Activated CD4-positive, alpha-beta memory T cell treated with anti-CD3 and anti-CD28 coated beads for 36 hours (primary cell): ENCODE data around the gene LSM14A. TPM values are rescaled to one million over a fixed set of nuclear protein-coding genes. Genes with fewer than 3 reads are reported as not detected.
"Not testable (repeated sequence)": the region's sequence is repeated elsewhere in the genome, so short reads cannot be mapped to it uniquely, and the experiment has no call there.

Experiments used
- CTCF ChIA-PET: fragments of 350-600 bp; sonication (Branson Sonifier 250); formaldehyde crosslinking; loops from one replicate; lab custom pipeline; 2021; ENCODE audit warnings: antibody characterized with exemption, inconsistent platforms; lab: Charles Lee
- POLR2A ChIA-PET: fragments of 350-600 bp; sonication (Branson Sonifier 250); formaldehyde crosslinking; loops from one replicate; lab custom pipeline; 2021; ENCODE audit warnings: antibody characterized with exemption; lab: Charles Lee
- DNase-seq: peaks from one replicate; pipeline ENCODE4 v3.0.0-alpha.2; 2020
- H3K27ac Mint-ChIP-seq: one replicate; pipeline ENCODE4 v1.8.0; 2021; ENCODE audit warnings: mixed read lengths
- H3K27me3 Mint-ChIP-seq: one replicate; pipeline ENCODE4 v1.8.0; 2021; ENCODE audit warnings: mixed read lengths
- H3K36me3 Mint-ChIP-seq: one replicate; pipeline ENCODE4 v1.8.0; 2021; ENCODE audit warnings: mixed read lengths
- H3K4me1 Mint-ChIP-seq: one replicate; pipeline ENCODE4 v1.8.0; 2021; ENCODE audit warnings: low read depth, mixed read lengths
- H3K4me3 Mint-ChIP-seq: one replicate; pipeline ENCODE4 v1.8.0; 2021; ENCODE audit warnings: mild to moderate bottlenecking, mixed read lengths
- H3K9me3 Mint-ChIP-seq: one replicate; pipeline ENCODE4 v1.8.0; 2021; ENCODE audit warnings: mixed read lengths
- intact Hi-C: fragments of 100-400 bp; cut with micrococcal nuclease; formaldehyde crosslinking; loops from one replicate; pipeline ENCODE4 v1.15.1; 2023
- total RNA-seq, 2 experiments: library from RNA; stranded (reverse); gene quantifications; one replicate each; pipeline ENCODE4 v1.2.3, GENCODE V29; 2021

Gene LSM14A
- total RNA-seq = 100 to 1,000 TPM in 1 of 2 experiments, 10 to 100 TPM in 1; 90.0 to 106 TPM

DNA sequence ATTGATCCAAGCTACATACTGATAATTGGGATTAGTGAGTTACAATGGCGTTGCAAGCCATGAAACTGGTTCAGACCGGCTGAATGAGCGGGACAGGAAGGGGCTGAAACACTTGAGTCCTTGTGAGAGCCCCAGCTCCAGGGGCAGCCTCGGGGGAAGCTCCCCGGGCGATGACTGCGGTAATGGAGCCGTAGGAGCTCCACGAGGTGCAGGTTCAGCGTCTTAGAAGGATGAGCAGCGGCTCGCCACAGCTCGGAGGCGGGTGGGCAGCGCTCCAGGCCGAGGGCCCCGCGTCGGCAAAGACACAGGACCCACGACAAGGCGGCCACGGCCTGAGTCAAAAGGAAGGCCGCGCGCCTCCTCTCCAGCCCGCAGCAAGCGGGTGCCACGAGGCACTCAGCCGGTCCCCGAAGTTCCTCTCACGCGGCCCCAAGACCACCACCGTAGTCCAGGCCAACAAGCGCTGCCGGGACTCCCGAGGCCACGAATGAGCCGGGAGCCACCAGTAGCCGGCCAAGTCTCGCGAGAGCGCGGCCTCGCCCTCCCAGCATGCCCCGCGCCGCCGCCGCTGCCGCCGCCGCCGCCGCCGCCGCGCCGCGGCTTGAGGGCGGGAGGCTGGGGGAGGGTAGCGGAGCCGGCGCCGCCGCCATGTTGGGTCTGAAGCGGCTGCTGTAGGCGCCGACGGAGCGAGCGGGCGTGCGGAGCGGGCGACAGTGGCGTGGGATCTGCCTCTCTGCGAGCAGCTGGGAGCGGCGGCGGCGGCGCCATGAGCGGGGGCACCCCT is at the start of gene LSM14A:
LSM14A (plus strand) TSS at position 628 of the 784 bp plus-strand sequence; CDS start at position 767, 139 bp downstream.
- peaks cover 36% of the 10 kb centered on the region for H3K4me1 Mint-ChIP-seq
- peaks cover 13% of the 10 kb centered on the region for H3K36me3 Mint-ChIP-seq
- ChIA-PET POLR2A (interaction anchor here (0.8 to 2.4 kb wide), 7 partner anchors 8 to 98 kb away, joined by 3 to 12 read pairs (median 5); no protein-coding TSS in a partner anchor), CTCF (interaction anchor here (0.6 to 3.0 kb wide), 5 partner anchors 20 to 1047 kb away, joined by 3 to 9 read pairs (median 3); no protein-coding TSS in a partner anchor)
- DNase-seq = peak; percentile 93
- H3K27me3 Mint-ChIP-seq = no peaks in the 10 kb centered on the region
- intact Hi-C loops = loop anchor here (1.0 to 5.0 kb wide), 6 partner anchors 38 to 995 kb away; no protein-coding TSS in a partner anchor
- H3K4me3 Mint-ChIP-seq = peak within 1 kb of the TSS; percentile 92
- H3K27ac Mint-ChIP-seq = peak within 1 kb of the TSS; percentile 99
- no peaks in the 10 kb centered on the region for H3K9me3 Mint-ChIP-seq

GRCh38 chr19:34124828-34125227 is 47.5 kb upstream of the LSM14A start:
- intact Hi-C loops = loop anchor here (5.0 kb wide), 1 partner anchor 92 kb away; no protein-coding TSS in a partner anchor
- Mint-ChIP-seq H3K4me1 (peaks cover 2% of the 10 kb centered on the region), H3K9me3 (no peaks in the 10 kb centered on the region), H3K27ac (no peak overlapping the region), H3K27me3 (peaks cover 2% of the 10 kb centered on the region), H3K4me3 (no peak overlapping the region), H3K36me3 (no peaks in the 10 kb centered on the region)
- ChIA-PET CTCF (interaction anchor here (1.4 to 7.2 kb wide), 2 partner anchors 21 to 83 kb away, joined by 3 to 81 read pairs; no protein-coding TSS in a partner anchor), POLR2A (no interaction called here)
- DNase-seq = no peak

DNA sequence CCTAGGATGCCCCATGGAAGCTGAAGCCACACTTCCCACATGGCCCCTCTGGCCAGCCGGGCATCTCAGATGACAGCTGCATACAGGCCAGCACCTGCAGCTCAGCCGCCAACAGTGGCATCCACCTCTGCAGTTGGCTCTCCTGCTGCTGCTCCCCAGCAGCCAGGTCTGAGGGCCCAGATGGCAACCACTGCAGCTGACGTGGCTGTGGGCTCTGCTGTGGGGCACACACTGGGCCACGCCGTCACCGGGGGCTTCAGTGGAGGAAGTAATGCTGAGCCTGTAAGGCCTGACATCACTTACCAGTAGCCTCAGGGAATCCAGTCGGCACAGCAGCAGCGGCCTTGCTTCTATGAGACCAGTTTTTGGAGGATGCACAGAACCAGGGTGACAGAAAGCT is 45.3 kb upstream of the LSM14A start:
- intact Hi-C loops = no loop called here
- POLR2A ChIA-PET = no interaction called here
- no peaks in the 10 kb centered on the region for H3K36me3 Mint-ChIP-seq
- H3K9me3 Mint-ChIP-seq = no peaks in the 10 kb centered on the region
- no peaks in the 10 kb centered on the region for H3K27me3 Mint-ChIP-seq
- CTCF ChIA-PET = interaction anchor here (0.6 to 1.8 kb wide), 5 partner anchors 7 to 84 kb away, joined by 3 to 6 read pairs (median 3); no protein-coding TSS in a partner anchor
- H3K4me3 Mint-ChIP-seq = no peak overlapping the region
- no peak overlapping the region for H3K27ac Mint-ChIP-seq
- DNase-seq = no peak
- no peaks in the 10 kb centered on the region for H3K4me1 Mint-ChIP-seq

DNA sequence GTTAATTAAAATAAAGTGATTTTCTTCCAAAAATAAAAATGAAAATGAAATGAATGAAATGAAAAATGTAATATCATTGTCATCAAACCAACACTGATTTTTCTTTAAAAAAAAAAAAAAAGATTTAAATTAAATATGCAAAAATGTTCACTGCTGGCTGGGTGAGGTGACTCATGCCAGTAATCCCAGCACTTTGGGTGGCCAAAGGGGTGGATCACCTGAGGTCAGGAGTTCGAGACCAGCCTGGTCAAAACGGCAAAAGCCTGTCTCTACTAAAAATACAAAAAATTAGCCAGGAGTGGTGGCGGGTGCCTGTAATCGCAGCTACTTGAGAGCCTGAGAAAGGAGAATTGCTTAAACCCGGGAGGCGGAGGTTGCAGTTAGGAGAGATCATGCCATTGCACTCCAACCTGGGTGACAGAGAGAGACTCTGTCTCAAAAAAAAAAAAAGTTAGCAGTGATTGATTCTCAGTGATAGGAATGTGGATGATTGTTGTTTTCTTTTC is 44.6 kb upstream of the LSM14A start:
- Mint-ChIP-seq H3K27me3 (no peaks in the 10 kb centered on the region), H3K36me3 (no peaks in the 10 kb centered on the region), H3K4me1 (no peaks in the 10 kb centered on the region), H3K9me3 (no peaks in the 10 kb centered on the region), H3K4me3 (no peak overlapping the region), H3K27ac (no peak overlapping the region)
- DNase-seq = no peak
- CTCF ChIA-PET = interaction anchor here (0.8 to 1.8 kb wide), 4 partner anchors 8 to 85 kb away, joined by 3 to 6 read pairs (median 4); no protein-coding TSS in a partner anchor
- intact Hi-C loops = no loop called here
- POLR2A ChIA-PET = no interaction called here

DNA sequence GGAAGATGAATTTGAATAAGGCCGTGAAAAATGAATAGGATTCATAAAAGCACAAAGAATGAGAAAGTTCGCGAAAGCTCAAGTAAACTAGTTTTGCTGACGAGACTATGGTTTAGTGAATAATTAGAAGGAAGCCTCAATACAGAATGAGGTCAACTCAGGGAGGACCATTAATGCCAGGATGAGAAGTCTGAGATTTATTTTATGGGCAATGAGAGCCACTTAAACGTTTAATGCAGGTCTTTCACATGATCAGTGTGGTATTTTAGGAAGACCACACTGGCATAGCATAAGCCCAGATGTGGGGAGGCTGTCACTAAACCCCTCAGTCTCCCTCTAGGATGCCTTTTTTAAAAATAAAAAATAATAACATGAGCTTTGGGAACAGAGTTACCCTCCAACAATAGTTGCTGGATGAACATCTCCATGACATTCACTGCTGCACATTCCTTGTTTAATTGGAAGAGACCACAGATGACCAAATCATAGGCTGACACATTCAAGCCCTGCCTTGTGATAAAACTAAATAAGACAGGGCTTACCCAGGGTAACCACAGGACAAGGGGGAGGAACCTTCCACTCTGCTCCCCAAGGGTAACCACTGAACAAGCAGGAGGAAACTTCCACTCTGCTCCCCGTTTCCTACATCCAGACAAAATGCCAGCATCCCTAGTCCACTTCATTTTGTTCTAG is 43.6 kb upstream of the LSM14A start:
- Mint-ChIP-seq H3K4me1 (no peaks in the 10 kb centered on the region), H3K27ac (no peak overlapping the region), H3K4me3 (no peak overlapping the region), H3K27me3 (no peaks in the 10 kb centered on the region), H3K9me3 (no peaks in the 10 kb centered on the region), H3K36me3 (no peaks in the 10 kb centered on the region)
- ChIA-PET CTCF (no interaction called here), POLR2A (no interaction called here)
- no peak for DNase-seq
- intact Hi-C loops = no loop called here

DNA sequence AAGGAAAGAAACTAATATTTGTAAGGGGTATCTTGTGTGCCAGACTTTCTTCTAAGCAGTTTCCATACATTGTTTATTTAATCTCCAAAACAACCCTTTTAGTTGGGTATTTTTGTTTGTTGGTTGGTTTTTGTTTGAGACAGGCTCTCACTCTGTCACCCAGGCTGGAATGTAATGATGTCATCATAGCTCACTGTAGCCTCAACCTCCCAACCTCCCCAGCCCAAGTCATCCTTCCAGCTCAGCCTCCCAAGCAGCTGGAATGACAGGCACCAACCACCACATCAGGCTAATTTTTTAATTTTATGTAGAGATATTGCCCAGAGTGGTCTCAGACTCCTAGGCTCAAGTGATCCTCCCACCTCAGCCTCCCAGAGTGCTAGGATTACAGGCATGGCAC is 41.2 kb upstream of the LSM14A start:
- CTCF ChIA-PET = interaction anchor here (1.1 to 1.5 kb wide), 2 partner anchors 10 to 14 kb away, joined by 4 read pairs; no protein-coding TSS in a partner anchor
- intact Hi-C loops = no loop called here

DNA sequence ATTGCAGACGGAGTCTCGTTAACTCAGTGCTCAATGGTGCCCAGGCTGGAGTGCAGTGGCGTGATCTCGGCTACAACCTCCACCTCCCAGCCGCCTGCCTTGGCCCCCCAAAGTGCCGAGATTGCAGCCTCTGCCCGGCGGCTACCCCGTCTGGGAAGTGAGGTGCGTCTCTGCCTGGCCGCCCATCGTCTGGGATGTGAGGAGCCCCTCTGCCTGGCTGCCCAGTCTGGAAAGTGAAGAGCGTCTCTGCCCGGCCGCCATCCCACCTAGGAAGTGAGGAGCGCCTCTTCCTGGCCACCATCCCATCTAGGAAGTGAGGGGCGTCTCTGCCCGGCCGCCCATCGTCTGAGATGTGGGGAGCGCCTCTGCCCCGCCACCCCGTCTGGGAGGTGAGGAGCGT is 40.2 kb upstream of the LSM14A start:
- H3K4me1 Mint-ChIP-seq = peaks cover 10% of the 10 kb centered on the region
- DNase-seq, H3K9me3 Mint-ChIP-seq, H3K4me3 Mint-ChIP-seq, H3K36me3 Mint-ChIP-seq, POLR2A ChIA-PET, intact Hi-C loops, H3K27me3 Mint-ChIP-seq, H3K27ac Mint-ChIP-seq: not testable (repeated sequence)
- CTCF ChIA-PET = interaction anchor here (1.5 kb wide), 1 partner anchor 11 kb away, joined by 4 read pairs; no protein-coding TSS in a partner anchor

More for the DNA sequence above, 41.2 kb upstream of the LSM14A start:
- no peak for DNase-seq
- H3K4me1 Mint-ChIP-seq = peaks cover 10% of the 10 kb centered on the region
- no peak overlapping the region for H3K27ac Mint-ChIP-seq
- H3K4me3 Mint-ChIP-seq = no peak overlapping the region
- H3K27me3 Mint-ChIP-seq = no peaks in the 10 kb centered on the region
- H3K9me3 Mint-ChIP-seq = no peaks in the 10 kb centered on the region
- POLR2A ChIA-PET = no interaction called here
- no peaks in the 10 kb centered on the region for H3K36me3 Mint-ChIP-seq

DNA sequence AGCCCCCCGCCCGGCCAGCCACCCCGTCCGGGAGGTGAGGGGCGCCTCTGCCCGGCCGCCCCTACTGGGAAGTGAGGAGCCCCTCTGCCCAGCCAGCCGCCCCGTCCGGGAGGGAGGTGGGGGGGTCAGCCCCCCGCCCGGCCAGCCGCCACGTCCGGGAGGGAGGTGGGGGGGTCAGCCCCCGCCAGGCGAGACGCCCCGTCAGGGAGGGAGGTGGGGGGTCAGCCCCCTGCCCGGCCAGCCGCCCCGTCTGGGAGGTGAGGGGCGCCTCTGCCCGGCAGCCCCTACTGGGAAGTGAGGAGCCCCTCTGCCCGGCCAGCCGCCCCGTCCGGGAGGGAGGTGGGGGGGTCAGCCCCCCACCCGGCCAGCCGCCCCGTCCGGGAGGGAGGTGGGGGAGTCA is 39.6 kb upstream of the LSM14A start:
- intact Hi-C loops, POLR2A ChIA-PET, H3K27ac Mint-ChIP-seq, CTCF ChIA-PET, H3K36me3 Mint-ChIP-seq, H3K4me3 Mint-ChIP-seq, DNase-seq, H3K9me3 Mint-ChIP-seq, H3K27me3 Mint-ChIP-seq: not testable (repeated sequence)
- H3K4me1 Mint-ChIP-seq = peaks cover 10% of the 10 kb centered on the region

DNA sequence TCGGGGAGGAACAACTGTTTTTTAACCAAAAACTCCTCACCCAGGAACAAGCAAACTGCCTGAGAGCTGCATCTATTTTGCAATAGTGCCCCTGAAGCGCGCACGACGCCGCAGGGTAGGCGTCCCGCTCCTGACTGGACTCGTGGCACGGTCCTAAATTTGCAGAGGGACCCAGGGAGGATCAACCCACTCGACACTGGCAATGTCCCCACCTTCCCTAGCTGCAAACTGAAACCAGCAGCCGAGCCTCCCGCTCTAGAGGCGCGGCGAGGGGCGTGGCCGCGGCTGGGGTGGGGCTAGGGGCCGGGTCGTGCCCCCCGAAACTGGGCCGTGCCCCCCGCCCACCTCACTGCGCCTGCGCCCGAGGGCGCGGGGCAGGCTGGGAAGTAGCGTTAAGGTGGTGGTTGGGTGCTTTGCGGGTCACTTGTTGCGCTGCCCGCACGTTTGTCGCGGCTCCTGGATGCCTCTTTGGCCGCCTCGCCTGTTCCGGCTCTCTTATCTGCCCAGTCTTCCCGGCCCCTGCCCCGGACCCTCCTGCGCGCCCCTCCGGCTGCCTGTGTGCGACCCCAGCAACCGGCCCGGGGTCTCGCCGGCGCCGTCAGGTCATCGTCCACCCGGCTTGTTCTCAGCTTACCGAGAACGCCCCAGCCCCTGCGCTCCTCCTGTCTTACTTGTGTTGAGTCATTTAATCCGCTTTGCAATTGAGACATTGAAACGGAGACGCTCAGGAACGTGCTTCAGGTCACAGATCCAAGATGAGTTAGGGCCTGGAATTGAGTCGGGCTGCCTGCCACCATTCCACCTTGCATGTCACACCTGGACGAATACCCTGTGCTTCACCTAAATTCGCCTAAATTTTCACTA is 37.9 kb upstream of the LSM14A start:
- peak overlapping the region; percentile 90 for H3K27ac Mint-ChIP-seq
- no peaks in the 10 kb centered on the region for H3K36me3 Mint-ChIP-seq
- H3K4me1 Mint-ChIP-seq = peaks cover 10% of the 10 kb centered on the region
- H3K9me3 Mint-ChIP-seq = no peaks in the 10 kb centered on the region
- DNase-seq = peak; percentile 91
- intact Hi-C loops = loop anchor here (1.0 kb wide), 1 partner anchor 37 kb away; no protein-coding TSS in a partner anchor
- H3K4me3 Mint-ChIP-seq = peak overlapping the region; percentile 87
- CTCF ChIA-PET = interaction anchor here (0.9 to 1.8 kb wide), 5 partner anchors 9 to 704 kb away, joined by 3 to 6 read pairs (median 4); partner anchors contain the start of gene LSM14A
- POLR2A ChIA-PET = interaction anchor here (1.6 to 1.7 kb wide), 2 partner anchors 15 to 38 kb away, joined by 4 to 12 read pairs; partner anchors contain the start of gene LSM14A
- no peaks in the 10 kb centered on the region for H3K27me3 Mint-ChIP-seq

DNA sequence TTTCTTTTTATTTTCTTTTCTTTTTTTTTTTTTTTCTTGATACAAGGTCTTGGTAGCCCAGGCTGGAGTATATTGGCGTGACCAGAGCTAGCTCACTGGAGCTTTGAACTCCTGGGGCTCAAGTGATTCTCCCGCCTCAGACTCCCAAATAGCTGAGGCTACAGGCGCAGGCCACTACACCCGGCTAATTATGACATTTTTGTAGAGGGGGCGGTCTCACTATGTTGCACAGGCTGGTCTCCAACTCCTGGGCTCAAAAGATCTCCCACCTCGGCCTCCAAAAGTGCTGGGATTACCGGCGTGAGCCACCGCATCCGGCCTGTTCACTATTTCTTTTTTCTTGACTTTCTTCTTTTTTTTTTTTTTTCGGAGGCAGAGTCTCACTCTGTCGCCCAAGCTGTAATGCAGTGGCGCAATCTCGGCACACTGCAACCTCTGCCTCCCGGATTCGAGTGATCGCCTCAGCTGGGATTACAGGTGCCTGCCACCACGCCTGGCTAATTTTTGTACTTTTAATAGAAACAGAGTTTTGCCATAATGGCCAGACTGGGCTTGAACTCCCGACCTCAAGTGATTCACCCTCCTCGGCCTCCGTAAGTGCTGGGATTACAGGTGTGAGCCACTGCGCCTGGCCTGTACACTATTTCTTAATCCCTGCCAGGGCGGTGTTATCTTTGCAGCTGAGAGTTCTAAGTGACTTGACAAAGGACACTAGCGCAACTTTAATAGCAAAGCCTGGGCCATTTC is 37.1 kb upstream of the LSM14A start:
- Mint-ChIP-seq H3K27ac (peak overlapping the region; percentile 90), H3K4me3 (peak overlapping the region; percentile 87), H3K36me3 (no peaks in the 10 kb centered on the region), H3K9me3 (no peaks in the 10 kb centered on the region), H3K27me3 (no peaks in the 10 kb centered on the region), H3K4me1 (peaks cover 10% of the 10 kb centered on the region)
- intact Hi-C loops = no loop called here
- ChIA-PET POLR2A (interaction anchor here (1.6 to 1.7 kb wide), 2 partner anchors 16 to 37 kb away, joined by 4 to 12 read pairs; partner anchors contain the start of gene LSM14A), CTCF (interaction anchor here (1.3 to 1.8 kb wide), 3 partner anchors 9 to 37 kb away, joined by 3 to 6 read pairs (median 4); partner anchors contain the start of gene LSM14A)
- DNase-seq = no peak
